HEK293 (cell line): ENCODE measurements around the gene UBE2D3.
A peak's percentile ranks its signal among the peaks of the same experiment; 100 is the strongest.

Experiments
- CTCF ChIA-PET: fragments of 350-600 bp; formaldehyde crosslinking; extraction: SDS; loops from one replicate; lab custom pipeline; 2021; ENCODE audit warnings: antibody characterized with exemption; lab: Yijun Ruan, JAX
- POLR2A ChIA-PET: fragments of 300-600 bp; formaldehyde crosslinking; extraction: SDS; loops from one replicate; lab custom pipeline; 2020; ENCODE audit warnings: antibody characterized with exemption, inconsistent platforms; lab: Yijun Ruan, JAX
- H3K27ac ChIP-seq: fragments of 200-500 bp; sonication (Bioruptor generic); 2 replicates; pipeline ENCODE4 v1.5.1; 2014; ENCODE audit warnings: low read depth, low read length, control low read depth, inconsistent platforms; ENCODE audit errors: extremely low read depth
- H3K36me3 ChIP-seq, 2 experiments: fragments of 200-500 bp in 1 of 2; sonication (Bioruptor generic) in 1 of 2; 1 replicate in 1 of 2; 2 replicates in 1 of 2; pipeline ENCODE4 v1.5.1; 2014 to 2017; ENCODE audit warnings: inconsistent platforms in 2 of 2, low read length in 2 of 2; ENCODE audit not compliant: control insufficient read depth in 2 of 2, insufficient read depth in 1 of 2
- H3K4me1 ChIP-seq: fragments of 200-500 bp; sonication (Bioruptor generic); 2 replicates; pipeline ENCODE4 v1.5.1; 2014; ENCODE audit warnings: mild to moderate bottlenecking, low read length, inconsistent platforms; ENCODE audit not compliant: control insufficient read depth, insufficient read depth
- H3K4me3 ChIP-seq: 2 replicates; pipeline ENCODE4 v1.5.1; 2011; ENCODE audit warnings: low read depth, mild to moderate bottlenecking, control low read depth, low read length, moderate library complexity
- H3K9me3 ChIP-seq: fragments of 200-500 bp; sonication (Bioruptor generic); 2 replicates; pipeline ENCODE4 v1.5.1; 2014; ENCODE audit warnings: low read depth, low read length, inconsistent platforms; ENCODE audit not compliant: control insufficient read depth, insufficient read depth
- PRDM10 ChIP-seq: fragments of 450-650 bp; formaldehyde crosslinking; IDR thresholded peaks from 2 replicates; pipeline ENCODE4 v1.5.1; 2016; ENCODE audit warnings: missing biosample characterization, missing genetic modification characterization
- REPIN1 ChIP-seq: fragments of 450-650 bp; formaldehyde crosslinking; IDR thresholded peaks from 2 replicates; pipeline ENCODE4 v1.5.1; 2017; ENCODE audit warnings: missing biosample characterization, missing genetic modification characterization, low read depth
- ZNF10 ChIP-seq: fragments of 450-650 bp; formaldehyde crosslinking; IDR thresholded peaks from 2 replicates; pipeline ENCODE4 v1.5.1; 2017; ENCODE audit warnings: missing biosample characterization, missing genetic modification characterization
- ZNF138 ChIP-seq: fragments of 450-650 bp; formaldehyde crosslinking; IDR thresholded peaks from 2 replicates; pipeline ENCODE4 v1.5.1; 2016; ENCODE audit warnings: missing biosample characterization, missing genetic modification characterization, borderline replicate concordance
- ZNF423 ChIP-seq: fragments of 450-650 bp; formaldehyde crosslinking; IDR thresholded peaks from 2 replicates; pipeline ENCODE4 v1.5.1; 2016; ENCODE audit warnings: missing biosample characterization, missing genetic modification characterization
- ZNF449 ChIP-seq: fragments of 450-650 bp; formaldehyde crosslinking; IDR thresholded peaks from 2 replicates; pipeline ENCODE4 v1.5.1; 2017; ENCODE audit warnings: missing biosample characterization, mild to moderate bottlenecking, missing genetic modification characterization, moderate library complexity
- ZNF513 ChIP-seq: fragments of 450-650 bp; IDR thresholded peaks from 2 replicates; pipeline ENCODE4 v1.5.1; 2018; ENCODE audit warnings: missing biosample characterization, missing genetic modification characterization
- ZNF521 ChIP-seq: fragments of 450-650 bp; formaldehyde crosslinking; IDR thresholded peaks from 2 replicates; pipeline ENCODE4 v1.5.1; 2017; ENCODE audit warnings: missing biosample characterization, mild to moderate bottlenecking, missing genetic modification characterization
- ZNF529 ChIP-seq: fragments of 450-650 bp; formaldehyde crosslinking; IDR thresholded peaks from 2 replicates; pipeline ENCODE4 v1.5.1; 2017; ENCODE audit warnings: missing genetic modification characterization, missing biosample characterization; ENCODE audit not compliant: insufficient replicate concordance
- ZNF530 ChIP-seq: fragments of 450-650 bp; formaldehyde crosslinking; IDR thresholded peaks from 2 replicates; pipeline ENCODE4 v1.5.1; 2016; ENCODE audit warnings: low read depth, missing biosample characterization, missing genetic modification characterization
- ZNF555 ChIP-seq: fragments of 450-650 bp; formaldehyde crosslinking; conservative IDR thresholded peaks from 2 replicates; pipeline ENCODE4 v1.5.1; 2017; ENCODE audit warnings: missing biosample characterization, mild to moderate bottlenecking, missing genetic modification characterization, inconsistent platforms
- ZNF600 ChIP-seq: fragments of 450-650 bp; formaldehyde crosslinking; IDR thresholded peaks from 2 replicates; pipeline ENCODE4 v1.5.1; 2016; ENCODE audit warnings: missing biosample characterization, missing genetic modification characterization
- ZNF707 ChIP-seq: fragments of 450-650 bp; formaldehyde crosslinking; IDR thresholded peaks from 2 replicates; pipeline ENCODE4 v1.5.1; 2016; ENCODE audit warnings: missing biosample characterization, missing genetic modification characterization
- ZNF837 ChIP-seq: fragments of 450-650 bp; formaldehyde crosslinking; IDR thresholded peaks from 2 replicates; pipeline ENCODE4 v1.5.1; 2016; ENCODE audit warnings: missing biosample characterization, missing genetic modification characterization

UBE2D3 gene

GRCh38 chr4:102778720-102779119, 48.6 kb downstream of the UBE2D3 start:
- Histone ChIP-seq H3K36me3 (no peaks in the 10 kb centered on the region), H3K9me3 (no peaks in the 10 kb centered on the region), H3K4me1 (0 out of 2 replicates have a peak, but pooled peaks cover 2% of the 10 kb centered on the region), H3K4me3 (no peak overlapping the region), H3K27ac (no peak overlapping the region)
- CTCF ChIA-PET = no interaction called here
- TF ChIP-seq ZNF600 (tag by site-specific recombination) (no peak), ZNF529 (tag by site-specific recombination) (no peak), ZNF530 (tag by site-specific recombination) (no peak), ZNF837 (tag by site-specific recombination) (no peak), PRDM10 (tag by site-specific recombination) (peak; percentile 40; the same call in 1 of the 2 replicates)
- POLR2A ChIA-PET = no interaction called here

- no peaks in the 10 kb centered on the region for H3K36me3 ChIP-seq
- ChIA-PET POLR2A (interaction anchor here (0.5 kb wide), 1 partner anchor 15 kb away, joined by 3 read pairs; the partner anchor contains the start of gene MANBA), CTCF (no interaction called here)
- H3K9me3 ChIP-seq = no peaks in the 10 kb centered on the region
- H3K27ac ChIP-seq = no peak overlapping the region
- TF ChIP-seq REPIN1 (tag by site-specific recombination) (no peak), ZNF513 (tag by site-specific recombination) (no peak)
- 0 out of 2 replicates have a peak, but pooled peaks cover 2% of the 10 kb centered on the region for H3K4me1 ChIP-seq
- H3K4me3 ChIP-seq = no peak overlapping the region
These were observed 51.5 kb downstream of the UBE2D3 start for GRCh38 chr4:102775805-102776204.

- no peaks in the 10 kb centered on the region for H3K36me3 ChIP-seq
- no peak overlapping the region for H3K4me3 ChIP-seq
- ChIA-PET CTCF (no interaction called here), POLR2A (no interaction called here)
- no peak overlapping the region for H3K27ac ChIP-seq
- no peaks in the 10 kb centered on the region for H3K4me1 ChIP-seq
- TF ChIP-seq ZNF449 = no peak
- TF ChIP-seq ZNF555 (tag by site-specific recombination) = no peak
- no peak for TF ChIP-seq ZNF423 (tag by site-specific recombination)
- TF ChIP-seq ZNF138 (tag by site-specific recombination) = no peak
- no peak for TF ChIP-seq ZNF707 (tag by site-specific recombination)
- no peak for TF ChIP-seq ZNF10
- no peak for TF ChIP-seq ZNF521
- TF ChIP-seq, all 188 proteins: peak for 0
- H3K9me3 ChIP-seq = no peaks in the 10 kb centered on the region
These were observed 53.1 kb downstream of the UBE2D3 start for GRCh38 chr4:102774254-102774653.
